HG03175 (cell line): ENCODE results near the gene KIN.
"Not testable (repeated sequence)": the region's sequence is repeated elsewhere in the genome, so short reads cannot be mapped to it uniquely, and the experiment has no call there.

Experiments used
- ATAC-seq: cut with Tn5 transposase; IDR thresholded peaks from one replicate; pipeline ENCODE4 v1.9.1; 2021; ENCODE audit warnings: mild to moderate bottlenecking, moderate library complexity; ENCODE audit not compliant: unreplicated experiment

The KIN gene

DNA sequence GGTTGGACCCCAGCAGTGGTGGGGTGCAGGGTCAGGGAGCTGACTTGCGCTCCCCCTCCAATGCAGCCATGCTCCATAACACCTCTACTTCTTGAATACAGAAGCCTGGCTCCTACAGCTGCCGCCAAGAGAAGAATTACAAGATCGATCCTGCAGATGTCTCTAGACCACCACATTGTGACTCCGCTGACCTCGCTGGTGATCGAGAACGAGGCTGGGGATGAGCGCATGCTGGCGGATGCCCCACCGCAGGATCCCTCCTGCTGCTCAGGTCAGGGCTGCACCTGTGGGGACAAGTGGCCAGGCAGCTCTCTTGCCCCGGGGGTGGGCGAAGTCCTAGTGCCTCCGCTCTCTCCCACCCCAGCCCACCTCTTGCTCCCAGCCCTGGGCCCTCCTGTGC, 53.0 kb downstream of the KIN start:
- ATAC-seq, result no peak

DNA sequence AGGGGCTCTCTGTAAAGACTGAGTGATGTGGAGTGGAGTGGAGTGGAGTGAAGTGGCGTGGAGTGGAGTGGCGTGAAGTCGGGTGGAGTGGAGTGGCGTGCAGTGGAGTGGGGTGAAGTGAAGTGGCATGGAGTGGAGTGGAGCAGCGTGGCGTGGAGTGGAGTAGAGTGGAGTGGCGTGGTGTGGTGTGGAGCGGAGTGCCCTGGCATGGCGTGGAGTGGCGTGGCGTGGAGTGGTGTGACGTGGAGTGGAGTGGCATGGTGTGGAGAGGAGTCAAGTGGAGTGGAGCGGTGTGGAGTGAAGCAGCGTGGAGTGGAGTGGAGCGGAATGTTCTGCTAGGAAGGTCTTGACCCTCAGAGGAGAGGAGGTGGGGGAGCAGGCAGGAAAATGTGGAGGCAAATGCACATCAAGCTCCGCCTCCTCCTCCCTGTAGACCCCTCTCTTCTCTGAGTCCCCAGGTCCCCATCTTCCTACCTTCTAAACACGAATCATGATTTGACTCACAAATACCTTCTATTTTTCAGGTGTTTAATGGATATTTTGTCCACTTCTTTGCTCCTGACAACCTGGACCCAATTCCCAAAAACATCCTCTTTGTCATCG, 64.8 kb downstream of the KIN start:
- no peak for ATAC-seq

DNA sequence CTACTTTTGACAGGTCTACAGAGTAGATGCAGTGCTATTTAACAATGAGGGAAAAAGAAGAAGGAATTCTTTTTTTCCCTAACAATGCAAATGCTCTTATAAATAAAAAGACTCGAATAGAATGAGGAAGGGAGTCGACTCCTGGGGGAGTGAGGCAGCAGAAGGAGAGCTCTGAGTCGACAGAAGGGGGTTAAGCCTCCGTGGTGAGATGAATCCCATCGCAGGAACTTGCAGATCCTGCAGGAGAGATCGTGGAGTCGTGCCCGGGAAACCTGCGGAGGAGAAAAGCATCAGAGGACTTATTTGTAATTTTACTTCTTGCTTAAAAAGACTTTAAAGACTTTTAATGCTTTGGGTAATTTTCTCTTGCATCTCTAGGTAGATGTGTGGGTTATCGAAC, 67.3 kb downstream of the KIN start:
- no peak for ATAC-seq

DNA sequence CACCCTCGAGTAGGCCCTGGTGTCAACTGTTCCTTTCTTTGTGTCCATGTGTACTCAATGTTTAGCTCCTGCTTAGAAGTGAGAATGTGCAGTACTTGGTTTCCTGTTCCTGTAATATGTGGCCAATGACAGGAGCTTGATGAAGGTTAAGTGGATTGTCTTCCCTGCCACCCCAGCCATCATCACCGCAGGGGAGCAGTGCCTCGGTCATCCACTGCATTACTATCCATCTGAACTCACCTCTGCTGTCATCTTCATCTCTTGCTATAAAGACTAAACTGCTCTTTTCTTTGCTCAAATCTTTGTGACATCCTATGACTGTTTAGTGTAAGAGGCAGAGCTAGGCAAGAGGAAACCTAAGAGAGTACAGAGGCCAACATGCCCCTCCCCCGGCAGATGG, 69.1 kb downstream of the KIN start:
- no peak for ATAC-seq

DNA sequence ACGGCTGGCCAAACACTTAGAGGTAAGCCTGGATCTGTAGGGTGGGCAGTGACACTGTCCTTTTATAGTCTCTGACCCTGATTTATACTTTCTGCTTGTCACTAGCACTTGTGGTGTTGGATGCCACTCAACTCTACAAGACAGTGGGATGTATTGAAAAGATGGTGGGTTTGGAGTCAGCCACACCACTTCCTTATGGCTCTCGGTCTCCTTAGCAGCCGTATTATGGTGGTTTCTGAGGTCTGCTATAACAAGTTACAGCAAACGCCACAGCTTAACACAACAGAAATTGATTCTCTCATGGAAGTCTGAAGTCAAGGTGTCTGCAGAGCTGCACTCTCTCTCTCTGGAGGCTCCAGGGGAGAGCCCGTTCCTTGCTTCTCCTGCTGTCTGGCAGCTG, 70.0 kb downstream of the KIN start:
- no peak for ATAC-seq

DNA sequence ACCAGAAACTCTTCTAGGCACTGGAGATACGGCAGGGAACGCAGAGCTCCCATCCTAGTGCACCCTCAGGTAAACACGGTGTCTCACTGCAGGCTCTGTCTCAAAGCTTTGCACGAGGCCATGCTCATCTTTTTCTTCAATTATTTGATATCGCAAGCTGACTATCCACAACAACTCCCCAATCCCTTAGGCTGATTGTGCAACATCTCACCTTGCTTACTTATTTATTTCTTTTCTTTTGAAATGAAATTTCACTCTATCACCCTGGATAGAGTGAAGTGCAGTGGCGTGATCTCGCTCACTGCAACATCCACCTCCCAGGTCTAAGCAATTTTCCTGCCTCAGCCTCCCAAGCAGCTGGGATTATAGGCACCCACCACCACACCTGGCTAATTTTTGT, 72.3 kb downstream of the KIN start:
- no peak for ATAC-seq

DNA sequence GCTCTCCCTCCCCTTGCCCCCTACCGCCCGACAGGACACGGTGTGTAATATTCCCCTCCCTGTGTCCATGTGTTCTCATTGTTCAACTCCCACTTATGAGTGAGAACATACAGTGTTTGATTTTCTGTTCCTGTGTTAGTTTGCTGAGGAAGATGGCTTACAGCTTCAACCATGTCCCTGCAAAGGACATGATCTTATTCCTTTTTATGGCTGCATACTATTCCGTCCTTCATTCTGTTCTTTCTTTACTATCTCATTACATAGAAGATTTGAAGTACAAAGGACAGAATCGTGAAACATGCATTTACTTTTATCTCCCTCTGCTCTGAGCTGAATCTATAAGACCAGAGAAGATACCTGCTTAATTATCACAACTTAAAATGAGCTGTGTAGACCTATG, 76.7 kb downstream of the KIN start:
- not testable (repeated sequence) for ATAC-seq

DNA sequence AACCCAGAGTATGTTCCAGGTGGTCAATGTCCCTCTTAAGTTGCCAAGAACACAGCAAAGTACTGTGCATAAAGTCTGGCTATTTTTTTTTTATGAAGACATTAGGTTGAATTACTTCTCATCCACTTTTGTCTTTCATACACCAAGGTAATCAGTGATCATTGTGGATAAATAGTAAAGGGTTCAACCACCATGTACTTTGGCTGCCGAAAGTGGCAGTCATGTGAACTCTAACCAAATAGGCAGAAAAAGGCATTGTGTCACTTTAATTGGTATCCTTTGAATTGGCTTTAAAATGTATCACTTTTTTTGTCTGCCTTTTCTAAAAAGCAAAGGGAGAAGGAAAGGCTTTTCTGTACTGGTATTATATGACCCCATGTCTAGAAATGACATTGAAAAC, 77.3 kb downstream of the KIN start:
- ATAC-seq, result no peak

DNA sequence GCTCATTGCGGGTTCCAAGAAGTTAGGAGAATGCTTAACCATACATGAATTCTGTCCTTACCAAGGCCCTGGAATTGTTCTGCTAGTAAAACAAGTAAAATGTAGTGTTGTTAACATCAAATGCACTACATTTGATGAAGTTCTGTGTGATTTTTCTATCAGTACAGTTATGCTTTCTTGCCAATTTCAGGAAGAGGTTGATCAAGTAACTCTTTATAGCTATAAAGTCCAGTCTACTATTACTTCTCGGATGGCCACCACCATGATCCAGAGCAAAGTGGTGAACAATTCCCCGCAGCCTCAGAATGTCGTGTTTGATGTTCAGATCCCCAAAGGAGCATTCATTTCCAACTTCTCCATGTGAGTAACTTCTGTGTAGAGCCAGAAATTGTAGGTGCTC, 79.0 kb downstream of the KIN start:
- ATAC-seq, result no peak

DNA sequence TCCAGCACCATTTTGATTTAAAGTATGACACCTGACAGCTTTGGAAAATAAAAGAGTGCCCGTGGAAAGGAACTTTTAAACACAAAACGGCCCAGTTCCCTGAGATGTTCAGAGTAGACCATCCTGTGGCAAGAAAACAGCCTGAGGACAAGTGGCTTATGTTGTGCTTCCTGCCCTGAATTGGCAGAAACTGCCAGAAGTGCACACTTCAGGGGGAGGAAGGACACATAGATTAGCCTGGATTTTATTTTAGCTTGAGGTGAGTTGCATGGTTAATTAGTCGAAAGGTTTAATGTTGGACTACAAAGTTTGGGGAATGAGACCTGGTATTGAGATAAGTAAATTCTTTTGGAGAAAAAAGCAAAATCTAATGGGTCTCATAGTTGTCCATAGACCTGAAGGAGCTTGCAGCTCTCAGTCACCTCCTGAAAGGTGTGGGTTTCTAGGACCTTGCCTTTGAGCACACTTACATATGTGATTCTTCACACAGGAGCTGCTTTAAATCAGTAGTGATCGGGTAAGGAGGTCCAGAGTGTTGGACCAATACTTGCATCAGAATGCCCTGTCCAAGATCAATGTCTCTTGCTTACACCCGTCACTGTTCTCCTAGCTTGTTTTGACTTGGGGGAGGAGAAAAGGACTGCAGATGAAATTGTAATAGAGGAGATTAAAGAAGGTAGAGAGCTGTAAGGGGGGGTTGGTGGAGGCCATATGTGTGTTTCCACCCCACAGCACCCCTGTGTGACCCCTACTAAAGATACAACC, 79.8 kb downstream of the KIN start:
- no peak for ATAC-seq

DNA sequence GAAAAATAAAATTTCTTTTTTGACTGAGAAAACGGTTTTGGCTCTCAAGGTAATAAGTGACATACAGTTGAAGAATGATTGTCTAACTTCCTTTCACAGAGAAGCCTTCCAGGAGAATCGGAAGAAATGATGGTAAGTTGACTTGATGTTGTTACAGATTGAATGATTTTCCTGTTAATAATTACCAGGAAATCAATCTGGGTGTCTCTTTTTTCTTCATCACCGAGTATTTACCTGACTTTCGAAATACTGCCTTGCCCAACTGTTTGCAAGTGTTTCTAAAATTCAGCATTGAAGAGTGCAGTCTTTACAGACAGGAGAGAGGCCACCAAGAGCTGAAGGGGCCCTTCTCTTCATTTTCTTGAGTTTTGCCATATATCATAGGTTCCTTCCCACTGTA, 80.7 kb downstream of the KIN start:
- no peak for ATAC-seq

DNA sequence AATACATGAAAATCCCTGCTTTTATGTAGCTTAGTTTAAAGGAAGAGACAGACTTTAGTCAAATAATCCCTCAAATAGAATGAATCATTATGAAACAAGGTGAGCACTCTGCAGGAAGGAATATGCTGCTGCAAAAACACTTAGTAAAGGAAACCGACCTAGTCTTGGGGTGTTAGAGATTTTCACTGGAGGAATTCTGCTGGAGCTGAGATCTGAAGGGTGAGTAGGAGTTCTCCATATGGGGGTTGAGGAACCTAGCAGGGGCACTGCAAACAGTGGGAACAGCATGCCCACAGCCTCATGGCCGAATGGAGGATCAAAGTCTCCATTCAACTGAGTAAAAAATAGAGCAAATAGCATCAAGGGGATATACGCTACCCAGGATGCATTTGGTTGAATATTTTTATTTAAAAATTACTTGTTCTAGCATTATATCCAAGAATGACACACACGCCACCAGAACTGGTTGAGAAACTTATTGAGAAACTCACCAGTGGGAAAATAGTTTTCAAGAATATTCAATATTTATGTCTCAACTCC, 81.2 kb downstream of the KIN start:
- ATAC-seq, result no peak

DNA sequence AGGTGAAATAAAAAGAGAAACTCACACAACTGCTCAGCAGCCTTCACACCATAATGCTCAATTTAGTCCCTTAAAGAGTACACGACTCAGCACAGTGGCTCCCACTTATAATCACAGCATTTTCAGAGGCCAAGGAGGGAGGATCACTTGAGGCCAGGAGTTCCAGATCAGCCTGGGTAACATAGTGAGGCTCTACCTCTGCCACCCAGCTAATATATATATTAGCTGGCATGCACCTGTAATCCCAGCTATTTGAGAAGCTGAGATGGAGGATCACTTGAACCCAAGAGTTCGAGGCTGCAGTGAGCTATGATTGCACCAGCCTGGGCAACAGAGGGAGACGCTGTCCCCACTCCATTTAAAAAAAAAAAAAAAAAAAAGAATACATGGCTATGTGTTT, 82.5 kb downstream of the KIN start:
- no peak for ATAC-seq

DNA sequence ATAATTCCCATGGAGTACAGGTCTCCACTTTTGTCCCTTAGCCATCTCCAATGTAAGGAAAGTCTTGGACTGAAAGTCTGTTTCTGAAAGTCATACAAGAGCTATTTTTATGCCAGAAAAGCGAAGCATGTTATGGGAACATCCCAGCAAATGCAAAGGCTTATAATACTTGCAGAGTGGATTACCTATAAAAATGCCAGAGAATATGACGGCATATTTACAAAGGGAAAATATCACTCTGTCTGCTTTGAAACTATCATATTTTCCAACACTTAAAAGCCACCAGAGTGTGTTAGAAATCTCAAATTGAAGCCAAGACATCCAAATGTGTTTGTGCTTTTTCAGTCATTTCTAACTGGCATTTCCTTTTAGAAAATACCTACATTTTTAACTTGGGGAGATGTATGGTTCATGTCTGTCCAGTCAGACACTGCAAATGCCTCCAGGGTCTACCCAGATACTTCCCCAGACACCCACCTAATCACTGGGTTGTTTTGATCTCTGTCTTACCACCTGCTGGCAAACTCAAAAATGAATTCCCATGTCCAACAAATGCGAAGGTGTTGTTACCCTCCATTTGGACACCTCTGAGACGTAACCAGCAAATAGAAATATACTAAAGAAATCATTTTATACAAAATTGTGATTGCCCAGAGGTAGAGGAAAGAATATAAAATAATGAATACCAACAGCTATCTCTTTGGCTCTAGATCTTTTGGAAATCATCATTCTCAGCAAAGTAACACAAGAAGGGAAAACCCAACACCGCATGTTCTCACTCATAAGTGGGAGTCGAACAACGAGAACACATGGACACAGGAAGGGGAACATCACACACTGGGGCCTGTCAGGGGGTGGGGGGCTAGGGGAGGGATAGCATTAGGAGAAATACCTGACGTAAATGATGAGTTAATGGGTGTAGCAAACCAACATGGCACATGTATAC, 83.4 kb downstream of the KIN start:
- no peak for ATAC-seq

DNA sequence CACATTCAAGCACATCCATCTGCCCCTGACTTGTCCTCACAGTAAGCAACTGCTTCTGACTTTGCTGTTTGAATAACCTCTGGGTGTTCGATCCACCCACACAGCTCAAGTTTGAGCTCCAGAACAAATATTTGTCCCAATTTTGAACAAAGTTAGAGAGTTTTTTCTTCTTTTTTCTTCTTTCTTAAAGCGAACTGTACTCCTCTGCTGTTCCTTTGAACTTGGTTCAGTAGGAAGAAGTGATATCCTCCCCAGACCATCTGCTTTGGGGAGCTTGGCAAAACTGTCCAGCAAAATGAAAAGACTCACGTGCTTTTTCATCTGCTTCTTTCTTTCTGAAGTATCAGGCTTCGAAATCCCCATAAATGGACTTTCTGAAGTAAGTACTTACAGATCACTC, 84.7 kb downstream of the KIN start, which contains the start of gene ITIH2:
Gene ITIH2, plus strand, starts transcription at position 177 of the 400 bp plus-strand sequence. Its CDS starts 119 bp downstream, at position 296.
- no peak for ATAC-seq

DNA sequence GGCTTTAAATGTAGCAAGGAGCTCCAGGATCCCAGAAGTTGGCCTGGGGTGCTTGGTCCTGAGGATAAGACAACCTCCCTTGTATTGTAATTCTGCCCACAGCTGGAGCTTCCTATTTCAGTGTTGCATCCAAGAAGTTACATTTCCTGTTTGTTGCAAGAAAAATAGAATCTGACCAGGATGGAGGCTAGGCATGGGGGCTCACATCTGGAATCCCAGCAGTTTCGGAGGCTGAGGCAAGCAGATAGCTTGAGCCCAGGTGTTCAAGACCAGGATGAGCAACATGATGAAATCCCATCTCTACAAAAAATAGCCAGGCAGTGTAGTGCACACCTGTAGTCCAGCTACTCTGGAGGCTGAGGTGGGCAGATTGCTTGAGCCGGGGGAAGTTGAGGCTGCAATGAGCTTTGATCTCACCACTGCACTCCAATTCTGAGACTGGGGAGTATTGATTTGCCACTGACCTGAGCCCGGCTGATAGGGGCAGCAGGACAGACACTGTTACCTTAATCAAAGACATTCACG, 85.4 kb downstream of the KIN start:
- no peak for ATAC-seq

DNA sequence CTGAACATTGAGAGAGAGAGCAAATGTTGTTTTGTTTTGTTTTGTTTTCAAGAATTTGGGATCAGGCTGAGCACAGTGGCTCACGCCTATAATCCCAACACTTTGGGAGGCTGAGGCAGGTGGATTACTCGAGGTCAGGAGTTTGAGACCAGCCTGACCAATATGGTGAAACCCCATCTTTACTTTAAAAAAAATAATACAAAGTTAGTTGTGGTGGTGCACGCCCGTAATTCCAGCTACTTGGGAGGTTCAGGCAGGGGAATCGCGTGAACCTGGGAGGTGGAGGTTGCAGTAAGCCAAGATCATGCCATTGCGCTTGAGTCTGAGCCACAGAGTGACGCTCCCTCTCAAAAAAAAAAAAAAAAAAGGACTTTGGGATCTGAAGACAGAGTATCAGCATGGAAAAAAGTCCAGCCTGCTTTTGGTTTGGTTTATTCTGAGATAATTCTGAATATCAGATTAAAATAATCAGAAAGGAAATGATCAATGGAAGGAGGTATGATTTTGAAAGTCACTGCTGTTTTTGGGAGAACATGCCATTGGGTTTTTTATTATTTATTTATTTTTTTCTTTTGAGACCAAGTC, 86.5 kb downstream of the KIN start:
- ATAC-seq, result no peak
